A673 (cell line): Measurements from ENCODE around the gene TMEM266. TPM values are rescaled to one million over a fixed set of nuclear protein-coding genes. Genes with fewer than 3 reads are reported as not detected.
A peak's percentile ranks its signal among the peaks of the same experiment; 100 is the strongest.

ENCODE experiments used
- BruUV-seq: library from RNA; stranded (reverse); fragments of 400-500 nt; replicated peaks from 2 replicates; lab custom pipeline; 2021; lab: Mats Ljungman, UMichigan
- CTCF ChIA-PET: fragments of 300-600 bp; sonication (Branson Sonifier 250); formaldehyde crosslinking; loops from one replicate; lab custom pipeline; 2022; ENCODE audit warnings: antibody characterized with exemption; lab: Charles Lee
- POLR2A ChIA-PET: fragments of 300-600 bp; sonication (Branson Sonifier 250); formaldehyde crosslinking; loops from one replicate; lab custom pipeline; 2022; ENCODE audit warnings: antibody characterized with exemption; ENCODE audit not compliant: low non-redundant PET; lab: Charles Lee
- DNase-seq: peaks from one replicate; pipeline ENCODE4 v3.0.0-alpha.2; 2015; ENCODE audit warnings: low spot score
- H3K27ac ChIP-seq: fragments of 200-600 bp; sonication (generic); 2 replicates; pipeline ENCODE4 v1.5.1; 2016; ENCODE audit warnings: mixed run types, low read depth, mild to moderate bottlenecking, mixed read lengths, antibody characterized with exemption, low read length; ENCODE audit not compliant: poor library complexity, severe bottlenecking
- H3K27me3 ChIP-seq: fragments of 200-600 bp; sonication (generic); replicated peaks from 2 replicates; pipeline ENCODE4 v1.6.1; 2017; ENCODE audit warnings: mixed run types, low read depth, mild to moderate bottlenecking, mixed read lengths, antibody characterized with exemption, low read length; ENCODE audit not compliant: insufficient read depth, poor library complexity
- H3K36me3 ChIP-seq: fragments of 200-600 bp; sonication (generic); 2 replicates; pipeline ENCODE4 v1.6.1; 2016; ENCODE audit warnings: mixed run types, mild to moderate bottlenecking, mixed read lengths, antibody characterized with exemption, low read length; ENCODE audit not compliant: insufficient read depth, poor library complexity, severe bottlenecking
- H3K4me1 ChIP-seq: fragments of 200-600 bp; sonication (generic); 2 replicates; pipeline ENCODE4 v1.6.1; 2017; ENCODE audit warnings: mixed run types, mild to moderate bottlenecking, mixed read lengths, antibody characterized with exemption, low read length; ENCODE audit not compliant: insufficient read depth, poor library complexity, severe bottlenecking
- H3K4me3 ChIP-seq: fragments of 200-600 bp; sonication (generic); 2 replicates; pipeline ENCODE4 v1.5.1; 2016; ENCODE audit warnings: low read depth, mixed run types, mild to moderate bottlenecking, mixed read lengths, low read length; ENCODE audit not compliant: poor library complexity, severe bottlenecking
- H3K9me3 ChIP-seq: fragments of 200-600 bp; sonication (generic); 2 replicates; pipeline ENCODE4 v1.6.1; 2016; ENCODE audit warnings: mixed run types, low read depth, mild to moderate bottlenecking, mixed read lengths, antibody characterized with exemption, low read length; ENCODE audit not compliant: poor library complexity, severe bottlenecking
- EZH2 ChIP-seq: fragments of 200-600 bp; sonication (generic); IDR thresholded peaks from 2 replicates; pipeline ENCODE4 v1.6.1; 2017; ENCODE audit warnings: borderline replicate concordance, low read depth, mild to moderate bottlenecking, mixed read lengths, antibody characterized with exemption, low read length; ENCODE audit not compliant: poor library complexity, severe bottlenecking
- intact Hi-C: fragments of 100-400 bp; cut with micrococcal nuclease; formaldehyde crosslinking; loops from one replicate; pipeline ENCODE4 v1.10.0; 2022; ENCODE audit not compliant: unreplicated experiment
- total RNA-seq: library from RNA; stranded (reverse); gene quantifications from 2 replicates; pipeline ENCODE4 v1.2.3, GENCODE V29; 2021
- TF ChIP-seq, protein P1 (sequence below): fragments of 300-800, 200-600 bp; sonication (generic); conservative IDR thresholded peaks from 2 replicates; pipeline ENCODE4 v1.5.1; 2017; ENCODE audit warnings: low read depth, mild to moderate bottlenecking, antibody characterized with exemption, low read length, moderate library complexity, mixed read lengths

TMEM266 gene
- total RNA-seq, 1 experiment from 2014 or later: not detected

- no peak for DNase-seq
- Histone ChIP-seq H3K36me3 (peaks cover 3% of the 10 kb centered on the region), H3K4me1 (peaks cover 16% of the 10 kb centered on the region), H3K9me3 (peaks cover 10% of the 10 kb centered on the region), H3K27me3 (no peaks in the 10 kb centered on the region), H3K4me3 (no peak overlapping the region), H3K27ac (no peak overlapping the region)
- CTCF ChIA-PET: interaction anchor here (0.6 kb wide), 1 partner anchor 85 kb away, joined by 9 read pairs; the partner anchor contains the start of gene ISL2
- intact Hi-C loops: no loop called here
- TF ChIP-seq, protein P1, sequence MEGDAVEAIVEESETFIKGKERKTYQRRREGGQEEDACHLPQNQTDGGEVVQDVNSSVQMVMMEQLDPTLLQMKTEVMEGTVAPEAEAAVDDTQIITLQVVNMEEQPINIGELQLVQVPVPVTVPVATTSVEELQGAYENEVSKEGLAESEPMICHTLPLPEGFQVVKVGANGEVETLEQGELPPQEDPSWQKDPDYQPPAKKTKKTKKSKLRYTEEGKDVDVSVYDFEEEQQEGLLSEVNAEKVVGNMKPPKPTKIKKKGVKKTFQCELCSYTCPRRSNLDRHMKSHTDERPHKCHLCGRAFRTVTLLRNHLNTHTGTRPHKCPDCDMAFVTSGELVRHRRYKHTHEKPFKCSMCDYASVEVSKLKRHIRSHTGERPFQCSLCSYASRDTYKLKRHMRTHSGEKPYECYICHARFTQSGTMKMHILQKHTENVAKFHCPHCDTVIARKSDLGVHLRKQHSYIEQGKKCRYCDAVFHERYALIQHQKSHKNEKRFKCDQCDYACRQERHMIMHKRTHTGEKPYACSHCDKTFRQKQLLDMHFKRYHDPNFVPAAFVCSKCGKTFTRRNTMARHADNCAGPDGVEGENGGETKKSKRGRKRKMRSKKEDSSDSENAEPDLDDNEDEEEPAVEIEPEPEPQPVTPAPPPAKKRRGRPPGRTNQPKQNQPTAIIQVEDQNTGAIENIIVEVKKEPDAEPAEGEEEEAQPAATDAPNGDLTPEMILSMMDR: no peak
- no peak for TF ChIP-seq EZH2
- POLR2A ChIA-PET: no interaction called here
- no TSS peak for BruUV-seq
Observed at GRCh38 chr15:76251717-76252116, 191.9 kb downstream of the TMEM266 start.

GRCh38 chr15:76252249-76252648 lies 192.5 kb downstream of the TMEM266 start:
- BruUV-seq: no TSS peak
- intact Hi-C loops: no loop called here

DNA sequence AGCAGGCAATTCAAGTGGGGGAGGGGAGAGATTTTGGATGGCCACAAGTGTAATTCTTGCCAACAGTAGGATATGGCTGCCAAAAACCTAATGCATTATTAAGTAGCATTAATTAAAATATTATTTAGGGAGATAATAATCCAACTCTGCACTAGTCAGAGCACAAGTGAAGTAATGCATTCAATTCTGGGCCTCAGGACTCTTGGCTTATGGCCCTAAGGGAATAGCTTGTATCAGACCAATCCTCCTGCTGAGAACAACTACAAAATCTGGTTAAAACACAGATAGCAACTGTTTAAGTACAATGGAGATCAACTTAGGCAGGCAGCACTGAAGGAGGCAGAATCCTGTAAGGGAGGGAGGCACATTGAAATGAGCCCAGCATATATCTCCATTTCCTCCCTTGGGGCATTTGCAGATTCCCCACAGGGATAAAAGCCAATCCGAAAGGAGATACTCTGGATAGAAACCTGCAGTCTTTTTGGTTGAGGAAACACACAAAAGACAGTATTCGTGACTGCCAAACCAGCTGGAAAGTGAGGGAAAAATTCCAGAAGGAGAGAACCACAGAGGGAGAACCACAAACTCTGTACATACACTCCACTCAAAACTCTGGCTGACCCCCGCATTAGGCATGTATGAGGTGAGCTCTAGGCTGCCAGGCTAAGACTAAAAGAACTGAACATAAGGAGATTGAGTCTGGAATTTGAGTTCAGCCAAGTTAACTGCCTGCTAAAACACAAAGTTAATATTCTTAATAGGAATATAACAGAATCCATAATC lies 194.1 kb downstream of the TMEM266 start:
- Histone ChIP-seq H3K36me3 (peaks cover 3% of the 10 kb centered on the region), H3K27me3 (no peaks in the 10 kb centered on the region), H3K27ac (peak overlapping the region; percentile 70), H3K9me3 (peaks cover 10% of the 10 kb centered on the region), H3K4me3 (no peak overlapping the region), H3K4me1 (peaks cover 16% of the 10 kb centered on the region)
- ChIA-PET POLR2A (no interaction called here), CTCF (no interaction called here)
- intact Hi-C loops: no loop called here
- BruUV-seq: no TSS peak
- TF ChIP-seq, protein P1: no peak
- no peak for TF ChIP-seq EZH2
- peak; percentile 92 for DNase-seq

More at GRCh38 chr15:76252249-76252648, 192.5 kb downstream of the TMEM266 start:
- H3K27ac ChIP-seq: no peak overlapping the region
- no peak for DNase-seq
- ChIA-PET CTCF (no interaction called here), POLR2A (no interaction called here)
- peaks cover 16% of the 10 kb centered on the region for H3K4me1 ChIP-seq
- H3K36me3 ChIP-seq: peaks cover 3% of the 10 kb centered on the region
- TF ChIP-seq, protein P1: no peak
- no peak for TF ChIP-seq EZH2
- H3K9me3 ChIP-seq: peaks cover 10% of the 10 kb centered on the region
- no peak overlapping the region for H3K4me3 ChIP-seq
- no peaks in the 10 kb centered on the region for H3K27me3 ChIP-seq

Other genes starting within 250 kb of the TMEM266 start
- 18.1 and 21.4 TPM in 2 replicates for gene UBE2Q2, start 216.5 kb upstream of the TMEM266 start, total RNA-seq
- 59.0 and 67.2 TPM in 2 replicates for gene FBXO22, start 156.1 kb upstream of the TMEM266 start, total RNA-seq
- gene NRG4, start 47.6 kb upstream of the TMEM266 start, total RNA-seq: not detected in 2 replicates